HepG2 (cell line): ENCODE measurements around the gene IL1A. TPM values are rescaled to one million over a fixed set of nuclear protein-coding genes. Genes with fewer than 3 reads are reported as not detected.
A peak's percentile ranks its signal among the peaks of the same experiment; 100 is the strongest.

ENCODE experiments used
- CBX2 ChIP-seq, 2 experiments: fragments of 200-600 bp in 1 of 2; sonication (generic); formaldehyde crosslinking in 1 of 2; IDR thresholded peaks; 2 replicates each; pipeline versions ENCODE4 v1.7.0 to v1.8.1; 2018 to 2022; ENCODE audit warnings: low read depth in 2 of 2, low read length in 1 of 2, mild to moderate bottlenecking in 1 of 2, missing genetic modification reagents in 1 of 2
- GATA4 ChIP-seq: sonication (generic); IDR thresholded peaks from 2 replicates; pipeline ENCODE4 v1.6.1; 2016; ENCODE audit warnings: antibody characterized with exemption, low read depth, borderline replicate concordance
- GZF1 ChIP-seq: sonication (generic); formaldehyde crosslinking; IDR thresholded peaks from 2 replicates; pipeline ENCODE4 v1.5.1; 2020; ENCODE audit warnings: mild to moderate bottlenecking, missing genetic modification reagents
- KDM1A ChIP-seq: IDR thresholded peaks from 2 replicates; pipeline ENCODE4 v1.6.1; 2016; ENCODE audit warnings: missing compliant biosample characterization
- MEIS1 ChIP-seq: sonication (generic); formaldehyde crosslinking; IDR thresholded peaks from 2 replicates; pipeline ENCODE4 v1.9.0; 2021; ENCODE audit warnings: mild to moderate bottlenecking, missing genetic modification reagents, moderate library complexity, borderline replicate concordance
- REL ChIP-seq: sonication (generic); formaldehyde crosslinking; conservative IDR thresholded peaks from 2 replicates; pipeline ENCODE4 v1.8.0; 2022; ENCODE audit warnings: mild to moderate bottlenecking, missing genetic modification reagents, moderate library complexity
- REPIN1 ChIP-seq: sonication (generic); formaldehyde crosslinking; IDR thresholded peaks from 2 replicates; pipeline ENCODE4 v1.8.0; 2022; ENCODE audit warnings: missing genetic modification reagents, low read depth, mild to moderate bottlenecking, borderline replicate concordance
- SOX5 ChIP-seq: IDR thresholded peaks from 2 replicates; pipeline ENCODE4 v1.6.1; 2016; ENCODE audit warnings: borderline replicate concordance
- TBP ChIP-seq: sonication (generic); formaldehyde crosslinking; IDR thresholded peaks from 2 replicates; pipeline ENCODE4 v1.5.0; 2020; ENCODE audit warnings: missing genetic modification reagents
- ZMYM4 ChIP-seq: sonication (generic); formaldehyde crosslinking; IDR thresholded peaks from 2 replicates; pipeline ENCODE4 v1.8.1; 2023; ENCODE audit warnings: mild to moderate bottlenecking, missing genetic modification reagents
- ZNF335 ChIP-seq: sonication (generic); formaldehyde crosslinking; IDR thresholded peaks from 2 replicates; pipeline ENCODE4 v1.4.0; 2020; ENCODE audit warnings: missing genetic modification reagents
- ZNF75D ChIP-seq: sonication (generic); formaldehyde crosslinking; IDR thresholded peaks from 2 replicates; pipeline ENCODE4 v1.8.1; 2023; ENCODE audit warnings: missing genetic modification reagents, mild to moderate bottlenecking, borderline replicate concordance
- ZSCAN22 ChIP-seq: sonication (generic); formaldehyde crosslinking; IDR thresholded peaks from 2 replicates; pipeline ENCODE4 v1.4.0; 2020; ENCODE audit warnings: mild to moderate bottlenecking, missing genetic modification reagents
- polyA plus RNA-seq, 8 experiments: library from polyadenylated mRNA; depleted of rRNA in 3 of 8; stranded (reverse) in 7 of 8; unstranded in 1 of 8; fragments of >200 nt; fragmentation: Illumina TruSeq in 4 of 8; extraction: Trizol in 4 of 8; gene quantifications; 2 replicates each; pipeline versions ENCODE4 v1.2.1 to v1.2.3, GENCODE V29; 2011 to 2016; ENCODE audit warnings: low read depth in 4 of 8, missing spikeins in 1 of 8, mixed read lengths in 1 of 8; ENCODE audit not compliant: insufficient read depth in 1 of 8
- total RNA-seq, 5 experiments: library from RNA; depleted of rRNA; stranded (reverse); fragments of >200 nt; fragmentation: Illumina TruSeq; extraction: Trizol; gene quantifications; 2 replicates each; pipeline ENCODE4 v1.2.3, GENCODE V29; 2016; ENCODE audit warnings: low read depth in 1 of 5
- TF ChIP-seq, protein P1 (sequence below): IDR thresholded peaks from 2 replicates; pipeline ENCODE4 v1.6.1; 2016; ENCODE audit warnings: low read depth, missing genetic modification reagents, missing compliant biosample characterization
- TF ChIP-seq, protein P2 (sequence below): sonication (generic); formaldehyde crosslinking; IDR thresholded peaks from 2 replicates; pipeline ENCODE4 v1.4.0; 2020; ENCODE audit warnings: missing genetic modification reagents, mild to moderate bottlenecking, borderline replicate concordance
- TF ChIP-seq, protein P3 (sequence below): sonication (generic); formaldehyde crosslinking; IDR thresholded peaks from 2 replicates; pipeline ENCODE4 v1.5.0; 2020; ENCODE audit warnings: missing genetic modification reagents
- TF ChIP-seq, protein P4 (sequence below): sonication (generic); formaldehyde crosslinking; IDR thresholded peaks from 2 replicates; pipeline ENCODE4 v1.5.1; 2020; ENCODE audit warnings: mild to moderate bottlenecking, moderate library complexity, missing genetic modification reagents

Gene IL1A
- total and polyA plus RNA-seq, 2 of the 13 experiments (the other 11 are each of a cell fraction or from before 2014, with no cell fraction given) = not detected

DNA sequence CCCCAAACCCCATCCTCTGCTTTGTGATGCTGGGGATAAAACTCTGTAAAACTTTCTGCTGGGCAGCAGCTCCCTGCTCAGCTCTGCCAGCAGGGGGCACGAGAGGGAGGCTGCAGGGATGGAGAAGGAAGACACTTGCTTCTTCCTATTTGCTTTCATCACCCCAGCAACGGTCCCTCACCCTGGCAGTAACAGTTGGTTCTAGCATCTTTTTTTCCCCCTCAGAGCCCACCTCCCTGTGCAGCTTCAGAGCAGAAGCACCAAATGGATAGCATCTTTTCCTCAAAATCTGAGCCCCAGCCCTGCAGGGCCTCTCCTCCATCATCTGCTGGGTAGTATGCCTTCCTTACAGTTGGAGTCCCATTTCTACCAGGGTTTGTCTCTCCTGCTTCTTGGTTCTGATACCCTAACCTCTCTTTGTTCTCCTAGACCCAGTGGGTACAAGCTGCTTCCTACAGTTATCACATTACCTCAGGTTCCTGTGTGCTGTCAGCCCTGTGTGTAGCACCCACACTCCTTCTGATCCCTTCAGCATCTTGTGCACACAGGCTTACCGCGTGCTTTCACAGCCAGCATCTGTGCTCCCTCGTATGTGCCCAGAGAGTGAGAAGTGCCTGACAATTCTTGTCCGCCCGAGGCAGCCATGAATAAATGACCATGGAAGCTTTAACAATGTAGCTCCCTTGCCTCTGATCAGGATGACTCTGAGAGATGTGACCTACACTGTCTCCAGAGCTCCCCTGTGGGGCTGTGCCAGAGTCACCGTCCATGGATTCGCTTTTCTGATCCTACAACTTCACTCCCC is 34.3 kb downstream of the IL1A start (continued):
- TF ChIP-seq, protein P1, sequence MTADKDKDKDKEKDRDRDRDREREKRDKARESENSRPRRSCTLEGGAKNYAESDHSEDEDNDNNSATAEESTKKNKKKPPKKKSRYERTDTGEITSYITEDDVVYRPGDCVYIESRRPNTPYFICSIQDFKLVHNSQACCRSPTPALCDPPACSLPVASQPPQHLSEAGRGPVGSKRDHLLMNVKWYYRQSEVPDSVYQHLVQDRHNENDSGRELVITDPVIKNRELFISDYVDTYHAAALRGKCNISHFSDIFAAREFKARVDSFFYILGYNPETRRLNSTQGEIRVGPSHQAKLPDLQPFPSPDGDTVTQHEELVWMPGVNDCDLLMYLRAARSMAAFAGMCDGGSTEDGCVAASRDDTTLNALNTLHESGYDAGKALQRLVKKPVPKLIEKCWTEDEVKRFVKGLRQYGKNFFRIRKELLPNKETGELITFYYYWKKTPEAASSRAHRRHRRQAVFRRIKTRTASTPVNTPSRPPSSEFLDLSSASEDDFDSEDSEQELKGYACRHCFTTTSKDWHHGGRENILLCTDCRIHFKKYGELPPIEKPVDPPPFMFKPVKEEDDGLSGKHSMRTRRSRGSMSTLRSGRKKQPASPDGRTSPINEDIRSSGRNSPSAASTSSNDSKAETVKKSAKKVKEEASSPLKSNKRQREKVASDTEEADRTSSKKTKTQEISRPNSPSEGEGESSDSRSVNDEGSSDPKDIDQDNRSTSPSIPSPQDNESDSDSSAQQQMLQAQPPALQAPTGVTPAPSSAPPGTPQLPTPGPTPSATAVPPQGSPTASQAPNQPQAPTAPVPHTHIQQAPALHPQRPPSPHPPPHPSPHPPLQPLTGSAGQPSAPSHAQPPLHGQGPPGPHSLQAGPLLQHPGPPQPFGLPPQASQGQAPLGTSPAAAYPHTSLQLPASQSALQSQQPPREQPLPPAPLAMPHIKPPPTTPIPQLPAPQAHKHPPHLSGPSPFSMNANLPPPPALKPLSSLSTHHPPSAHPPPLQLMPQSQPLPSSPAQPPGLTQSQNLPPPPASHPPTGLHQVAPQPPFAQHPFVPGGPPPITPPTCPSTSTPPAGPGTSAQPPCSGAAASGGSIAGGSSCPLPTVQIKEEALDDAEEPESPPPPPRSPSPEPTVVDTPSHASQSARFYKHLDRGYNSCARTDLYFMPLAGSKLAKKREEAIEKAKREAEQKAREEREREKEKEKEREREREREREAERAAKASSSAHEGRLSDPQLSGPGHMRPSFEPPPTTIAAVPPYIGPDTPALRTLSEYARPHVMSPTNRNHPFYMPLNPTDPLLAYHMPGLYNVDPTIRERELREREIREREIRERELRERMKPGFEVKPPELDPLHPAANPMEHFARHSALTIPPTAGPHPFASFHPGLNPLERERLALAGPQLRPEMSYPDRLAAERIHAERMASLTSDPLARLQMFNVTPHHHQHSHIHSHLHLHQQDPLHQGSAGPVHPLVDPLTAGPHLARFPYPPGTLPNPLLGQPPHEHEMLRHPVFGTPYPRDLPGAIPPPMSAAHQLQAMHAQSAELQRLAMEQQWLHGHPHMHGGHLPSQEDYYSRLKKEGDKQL = no peak
- TF ChIP-seq TBP (CRISPR knock-in tag) (no peak), ZSCAN22 (CRISPR knock-in tag) (no peak), REL (CRISPR knock-in tag) (no peak), GATA4 (no peak), GZF1 (CRISPR knock-in tag) (no peak), REPIN1 (CRISPR knock-in tag) (no peak), MEIS1 (CRISPR knock-in tag) (no peak), CBX2 (IDR thresholded peaks at IDR 0.05; ENCODE audit: low read depth, low read length) (no peak), CBX2 (CRISPR knock-in tag; IDR thresholded peaks at IDR 0.05; ENCODE audit: low read depth) (0 out of 2 replicates have a peak, but pooled peaks have one; percentile 51), ZMYM4 (CRISPR knock-in tag) (0 out of 2 replicates have a peak, but pooled peaks have one; percentile 24), SOX5 (peak; percentile 43; the same call in 1 of the 2 replicates), ZNF75D (CRISPR knock-in tag) (no peak), KDM1A (CRISPR knock-in tag) (peak; percentile 44; the same call in 1 of the 2 replicates), ZNF335 (CRISPR knock-in tag) (no peak)
- TF ChIP-seq, protein P2, sequence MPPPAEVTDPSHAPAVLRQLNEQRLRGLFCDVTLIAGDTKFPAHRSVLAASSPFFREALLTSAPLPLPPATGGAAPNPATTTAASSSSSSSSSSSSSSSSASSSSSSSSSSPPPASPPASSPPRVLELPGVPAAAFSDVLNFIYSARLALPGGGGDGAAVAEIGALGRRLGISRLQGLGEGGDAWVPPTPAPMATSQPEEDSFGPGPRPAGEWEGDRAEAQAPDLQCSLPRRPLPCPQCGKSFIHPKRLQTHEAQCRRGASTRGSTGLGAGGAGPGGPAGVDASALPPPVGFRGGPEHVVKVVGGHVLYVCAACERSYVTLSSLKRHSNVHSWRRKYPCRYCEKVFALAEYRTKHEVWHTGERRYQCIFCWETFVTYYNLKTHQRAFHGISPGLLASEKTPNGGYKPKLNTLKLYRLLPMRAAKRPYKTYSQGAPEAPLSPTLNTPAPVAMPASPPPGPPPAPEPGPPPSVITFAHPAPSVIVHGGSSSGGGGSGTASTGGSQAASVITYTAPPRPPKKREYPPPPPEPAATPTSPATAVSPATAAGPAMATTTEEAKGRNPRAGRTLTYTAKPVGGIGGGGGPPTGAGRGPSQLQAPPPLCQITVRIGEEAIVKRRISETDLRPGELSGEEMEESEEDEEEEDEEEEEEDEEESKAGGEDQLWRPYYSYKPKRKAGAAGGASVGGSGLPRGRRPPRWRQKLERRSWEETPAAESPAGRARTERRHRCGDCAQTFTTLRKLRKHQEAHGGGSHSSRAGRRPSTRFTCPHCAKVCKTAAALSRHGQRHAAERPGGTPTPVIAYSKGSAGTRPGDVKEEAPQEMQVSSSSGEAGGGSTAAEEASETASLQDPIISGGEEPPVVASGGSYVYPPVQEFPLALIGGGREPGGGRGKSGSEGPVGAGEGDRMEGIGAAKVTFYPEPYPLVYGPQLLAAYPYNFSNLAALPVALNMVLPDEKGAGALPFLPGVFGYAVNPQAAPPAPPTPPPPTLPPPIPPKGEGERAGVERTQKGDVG (CRISPR knock-in tag) = no peak
- TF ChIP-seq, protein P3, sequence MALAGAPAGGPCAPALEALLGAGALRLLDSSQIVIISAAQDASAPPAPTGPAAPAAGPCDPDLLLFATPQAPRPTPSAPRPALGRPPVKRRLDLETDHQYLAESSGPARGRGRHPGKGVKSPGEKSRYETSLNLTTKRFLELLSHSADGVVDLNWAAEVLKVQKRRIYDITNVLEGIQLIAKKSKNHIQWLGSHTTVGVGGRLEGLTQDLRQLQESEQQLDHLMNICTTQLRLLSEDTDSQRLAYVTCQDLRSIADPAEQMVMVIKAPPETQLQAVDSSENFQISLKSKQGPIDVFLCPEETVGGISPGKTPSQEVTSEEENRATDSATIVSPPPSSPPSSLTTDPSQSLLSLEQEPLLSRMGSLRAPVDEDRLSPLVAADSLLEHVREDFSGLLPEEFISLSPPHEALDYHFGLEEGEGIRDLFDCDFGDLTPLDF (CRISPR knock-in tag) = no peak
- TF ChIP-seq, protein P4, sequence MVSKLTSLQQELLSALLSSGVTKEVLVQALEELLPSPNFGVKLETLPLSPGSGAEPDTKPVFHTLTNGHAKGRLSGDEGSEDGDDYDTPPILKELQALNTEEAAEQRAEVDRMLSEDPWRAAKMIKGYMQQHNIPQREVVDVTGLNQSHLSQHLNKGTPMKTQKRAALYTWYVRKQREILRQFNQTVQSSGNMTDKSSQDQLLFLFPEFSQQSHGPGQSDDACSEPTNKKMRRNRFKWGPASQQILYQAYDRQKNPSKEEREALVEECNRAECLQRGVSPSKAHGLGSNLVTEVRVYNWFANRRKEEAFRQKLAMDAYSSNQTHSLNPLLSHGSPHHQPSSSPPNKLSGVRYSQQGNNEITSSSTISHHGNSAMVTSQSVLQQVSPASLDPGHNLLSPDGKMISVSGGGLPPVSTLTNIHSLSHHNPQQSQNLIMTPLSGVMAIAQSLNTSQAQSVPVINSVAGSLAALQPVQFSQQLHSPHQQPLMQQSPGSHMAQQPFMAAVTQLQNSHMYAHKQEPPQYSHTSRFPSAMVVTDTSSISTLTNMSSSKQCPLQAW = 0 out of 2 replicates have a peak, but pooled peaks have one; percentile 7
